Activated T-helper 17 cell treated with anti-CD3 and anti-CD28 coated beads, Interleukin-2, amount 50 U/mL, for 72 hours (primary cell): ENCODE data around the gene RNU1-3. TPM values are rescaled to one million over a fixed set of nuclear protein-coding genes. Genes with fewer than 3 reads are reported as not detected.
"Not testable (repeated sequence)": the region's sequence is repeated elsewhere in the genome, so short reads cannot be mapped to it uniquely, and the experiment has no call there.

Experiments
- ATAC-seq: fragments of 150-1000 bp; cut with Tn5 transposase; replicated peaks from 2 replicates; pipeline ENCODE4 v1.10.0; 2021; ENCODE audit warnings: mild to moderate bottlenecking, moderate library complexity
- H3K27ac Mint-ChIP-seq: one replicate; pipeline ENCODE4 v1.8.0; 2022; ENCODE audit warnings: mixed read lengths
- H3K27me3 Mint-ChIP-seq: one replicate; pipeline ENCODE4 v1.8.0; 2022; ENCODE audit warnings: mixed read lengths
- H3K36me3 Mint-ChIP-seq: one replicate; pipeline ENCODE4 v1.8.0; 2022; ENCODE audit warnings: low read depth, mild to moderate bottlenecking, mixed read lengths
- H3K4me1 Mint-ChIP-seq: one replicate; pipeline ENCODE4 v1.8.0; 2022; ENCODE audit warnings: mixed read lengths
- H3K4me3 Mint-ChIP-seq: one replicate; pipeline ENCODE4 v1.8.0; 2022; ENCODE audit warnings: mild to moderate bottlenecking, mixed read lengths
- H3K9me3 Mint-ChIP-seq: one replicate; pipeline ENCODE4 v1.8.0; 2022; ENCODE audit warnings: mixed read lengths
- total RNA-seq, 2 donors: library from RNA; stranded (reverse); gene quantifications; one replicate each; pipeline ENCODE4 v1.2.3, GENCODE V29; 2022

The RNU1-3 gene
- total RNA-seq: 1,000 to 10,000 TPM; 1,202 to 2,371 TPM

- not testable (repeated sequence) for H3K27me3 Mint-ChIP-seq, H3K4me3 Mint-ChIP-seq, H3K36me3 Mint-ChIP-seq, H3K27ac Mint-ChIP-seq, H3K9me3 Mint-ChIP-seq, H3K4me1 Mint-ChIP-seq
- ATAC-seq: peak; percentile 100
Observed at GRCh38 chr1:16666502-16667413, at the start of gene RNU1-3. Gene RNU1-3, minus strand, starts transcription at chr1:16666948.

- not testable (repeated sequence) for H3K27me3 Mint-ChIP-seq, H3K9me3 Mint-ChIP-seq, ATAC-seq, H3K36me3 Mint-ChIP-seq, H3K27ac Mint-ChIP-seq, H3K4me1 Mint-ChIP-seq, H3K4me3 Mint-ChIP-seq
Observed at GRCh38 chr1:16713480-16713879, 46.7 kb upstream of the RNU1-3 start.

GRCh38 chr1:16712984-16713383 is 46.2 kb upstream of the RNU1-3 start:
- H3K4me1 Mint-ChIP-seq, H3K27me3 Mint-ChIP-seq, ATAC-seq, H3K27ac Mint-ChIP-seq, H3K4me3 Mint-ChIP-seq, H3K9me3 Mint-ChIP-seq, H3K36me3 Mint-ChIP-seq: not testable (repeated sequence)

- H3K4me1 Mint-ChIP-seq, ATAC-seq, H3K4me3 Mint-ChIP-seq, H3K27ac Mint-ChIP-seq, H3K9me3 Mint-ChIP-seq, H3K27me3 Mint-ChIP-seq, H3K36me3 Mint-ChIP-seq: not testable (repeated sequence)
Observed at GRCh38 chr1:16712582-16712981, 45.8 kb upstream of the RNU1-3 start.

GRCh38 chr1:16712131-16712530 is 45.4 kb upstream of the RNU1-3 start:
- H3K27me3 Mint-ChIP-seq, ATAC-seq, H3K27ac Mint-ChIP-seq, H3K36me3 Mint-ChIP-seq, H3K9me3 Mint-ChIP-seq, H3K4me1 Mint-ChIP-seq, H3K4me3 Mint-ChIP-seq: not testable (repeated sequence)

GRCh38 chr1:16710618-16711017 is 43.9 kb upstream of the RNU1-3 start:
- H3K36me3 Mint-ChIP-seq, ATAC-seq, H3K9me3 Mint-ChIP-seq, H3K27ac Mint-ChIP-seq, H3K4me3 Mint-ChIP-seq, H3K4me1 Mint-ChIP-seq, H3K27me3 Mint-ChIP-seq: not testable (repeated sequence)

GRCh38 chr1:16709659-16710087 is 42.9 kb upstream of the RNU1-3 start:
- not testable (repeated sequence) for H3K4me1 Mint-ChIP-seq, H3K9me3 Mint-ChIP-seq, H3K27ac Mint-ChIP-seq, H3K4me3 Mint-ChIP-seq, H3K36me3 Mint-ChIP-seq, H3K27me3 Mint-ChIP-seq
- ATAC-seq: peak; percentile 82

- not testable (repeated sequence) for H3K27ac Mint-ChIP-seq, H3K4me1 Mint-ChIP-seq, H3K27me3 Mint-ChIP-seq, H3K36me3 Mint-ChIP-seq, ATAC-seq, H3K9me3 Mint-ChIP-seq, H3K4me3 Mint-ChIP-seq
Observed at GRCh38 chr1:16708704-16709103, 42.0 kb upstream of the RNU1-3 start.

GRCh38 chr1:16707130-16708093 is 40.7 kb upstream of the RNU1-3 start:
- not testable (repeated sequence) for H3K4me3 Mint-ChIP-seq, H3K9me3 Mint-ChIP-seq, ATAC-seq, H3K4me1 Mint-ChIP-seq, H3K27me3 Mint-ChIP-seq, H3K27ac Mint-ChIP-seq, H3K36me3 Mint-ChIP-seq

GRCh38 chr1:16706302-16706701 is 39.6 kb upstream of the RNU1-3 start:
- ATAC-seq: not testable (repeated sequence)

GRCh38 chr1:16704502-16705100 is 37.9 kb upstream of the RNU1-3 start:
- not testable (repeated sequence) for H3K27me3 Mint-ChIP-seq, H3K4me1 Mint-ChIP-seq, H3K4me3 Mint-ChIP-seq, H3K27ac Mint-ChIP-seq, ATAC-seq, H3K36me3 Mint-ChIP-seq, H3K9me3 Mint-ChIP-seq

More at GRCh38 chr1:16706302-16706701, 39.6 kb upstream of the RNU1-3 start:
- not testable (repeated sequence) for H3K27ac Mint-ChIP-seq, H3K4me1 Mint-ChIP-seq, H3K4me3 Mint-ChIP-seq, H3K27me3 Mint-ChIP-seq, H3K36me3 Mint-ChIP-seq, H3K9me3 Mint-ChIP-seq

- not testable (repeated sequence) for H3K9me3 Mint-ChIP-seq, H3K27me3 Mint-ChIP-seq, H3K27ac Mint-ChIP-seq, H3K4me1 Mint-ChIP-seq, ATAC-seq, H3K4me3 Mint-ChIP-seq, H3K36me3 Mint-ChIP-seq
Observed at GRCh38 chr1:16704076-16704475, 37.3 kb upstream of the RNU1-3 start.

GRCh38 chr1:16703602-16704001 is 36.9 kb upstream of the RNU1-3 start:
- not testable (repeated sequence) for H3K4me1 Mint-ChIP-seq, H3K27ac Mint-ChIP-seq, H3K9me3 Mint-ChIP-seq

GRCh38 chr1:16703141-16703540 is 36.4 kb upstream of the RNU1-3 start:
- peak; percentile 56 for ATAC-seq
- H3K36me3 Mint-ChIP-seq, H3K27ac Mint-ChIP-seq, H3K27me3 Mint-ChIP-seq, H3K4me3 Mint-ChIP-seq, H3K4me1 Mint-ChIP-seq, H3K9me3 Mint-ChIP-seq: not testable (repeated sequence)

More at GRCh38 chr1:16703602-16704001, 36.9 kb upstream of the RNU1-3 start:
- H3K27me3 Mint-ChIP-seq, H3K4me3 Mint-ChIP-seq, ATAC-seq, H3K36me3 Mint-ChIP-seq: not testable (repeated sequence)
